Right lobe of liver (tissue), 6 donors: ENCODE data around the gene ZNF280D. TPM values are rescaled to one million over a fixed set of nuclear protein-coding genes. Genes with fewer than 3 reads are reported as not detected.

ENCODE experiments used
- ATAC-seq, 4 donors: fragments of 200-7000 bp; cut with Tn5 transposase; one replicate each; pipeline ENCODE4 v1.9.1; 2020; ENCODE audit warnings: mild to moderate bottlenecking in 4 of 4, moderate library complexity in 4 of 4
- DNase-seq, 3 donors: peaks; one replicate each; pipeline ENCODE4 v3.0.0-alpha.2; 2020
- H3K27ac ChIP-seq, 3 donors: fragments of 200-600 bp; one replicate each; pipeline ENCODE4 v1.8.0; 2022
- H3K27me3 ChIP-seq, 2 donors: fragments of 200-600 bp; one replicate each; pipeline ENCODE4 v1.8.0; 2022
- H3K36me3 ChIP-seq, 4 donors: fragments of 200-600 bp; sonication (generic) in 1 of 4; one replicate each; pipeline versions ENCODE4 v1.5.1 to v1.8.0; 2017 to 2022; ENCODE audit warnings: control low read depth in 1 of 4
- H3K4me1 ChIP-seq, 4 donors: fragments of 200-600 bp; sonication (generic) in 1 of 4; one replicate each; pipeline versions ENCODE4 v1.5.1 to v1.8.0; 2017 to 2022; ENCODE audit warnings: control low read depth in 1 of 4
- H3K4me3 ChIP-seq, 3 donors: fragments of 200-600 bp; one replicate each; pipeline ENCODE4 v1.8.0; 2022
- H3K9me3 ChIP-seq, 4 donors: fragments of 200-600 bp; sonication (generic) in 1 of 4; one replicate each; pipeline versions ENCODE4 v1.5.1 to v1.8.0; 2017 to 2022; ENCODE audit warnings: control low read depth in 1 of 4
- CTCF ChIP-seq, 4 donors: fragments of 200-600 bp in 3 of 4; fragments of 450-650 bp in 1 of 4; IDR thresholded peaks; one replicate each; pipeline versions ENCODE4 v1.5.1 to v1.8.0; 2016 to 2022; ENCODE audit warnings: antibody characterized with exemption in 4 of 4, mild to moderate bottlenecking in 2 of 4
- POLR2A ChIP-seq: fragments of 450-650 bp; IDR thresholded peaks from one replicate; pipeline ENCODE4 v1.6.1; 2017; ENCODE audit warnings: antibody characterized with exemption, mild to moderate bottlenecking
- WGBS: methylation state at CpG from one replicate; pipeline ENCODE4 v1.1.6; 2018; ENCODE audit warnings: low coverage, low lambda C conversion rate; ENCODE audit not compliant: insufficient coverage; ENCODE audit errors: missing lambda C conversion rate; 5-methylcytosine and 5-hydroxymethylcytosine counted together
- intact Hi-C, 2 donors: fragments of 100-400 bp; cut with DNase I; formaldehyde crosslinking; loops; one replicate each; pipeline versions ENCODE4 v1.11.2 to v1.14.1; 2022
- total RNA-seq, 6 experiments: library from RNA; depleted of rRNA in 2 of 6; stranded (reverse); fragments of >200 nt in 2 of 6; fragmentation: NEBNext Ultra II Directional in 3 of 6; extraction: Animal tissue kit (Norgen Biotek cat#: 25700) in 3 of 6; gene quantifications; one replicate each; pipeline versions ENCODE4 v1.1.0 to v1.2.4, GENCODE V29; 2016 to 2023
- donor health status: DM: no; HTN: yes; CAD: no.
- donor health status: DM: no; HTN: no; CAD: no.
- donor health status: DM: no; HTN: no; CAD: no.
- donor health status: DM: no; HTN: yes; CAD: no.
- donor health status: DM: no; HTN: yes; CAD: no.

ZNF280D gene
- total RNA-seq, 6 experiments from 2014 or later = 18.2 to 34.0 (median 18.7) TPM

GRCh38 chr15:56778761-56779160, 45.5 kb upstream of the ZNF280D start:
- TF ChIP-seq POLR2A (no peak), CTCF (IDR thresholded peaks at IDR 0.05) (no peak)
- peak overlapping the region in 2 of 3 donors; percentile 30 to 62 for H3K27ac ChIP-seq

GRCh38 chr15:56776839-56777238, 43.5 kb upstream of the ZNF280D start:
- ATAC-seq = no peak
- Histone ChIP-seq H3K9me3 (no peaks in the 10 kb centered on the region), H3K27ac (no peak overlapping the region), H3K36me3 (no peaks in the 10 kb centered on the region), H3K4me3 (no peak overlapping the region), H3K27me3 (no peaks in the 10 kb centered on the region), H3K4me1 (peaks cover 0 to 29% (median 2%) of the 10 kb centered on the region in 4 donors)
- WGBS = 80% methylated on average over 3 of the region's 3 CpGs
- intact Hi-C loops = no loop called here
- TF ChIP-seq CTCF (IDR thresholded peaks at IDR 0.05) (no peak), POLR2A (no peak)
- DNase-seq = no peak

More at GRCh38 chr15:56778761-56779160, 45.5 kb upstream of the ZNF280D start:
- no peaks in the 10 kb centered on the region for H3K36me3 ChIP-seq
- no peak for DNase-seq
- intact Hi-C loops = no loop called here
- ATAC-seq = peak; percentile 21 to 69 (median 54)
- no peak overlapping the region for H3K4me3 ChIP-seq
- no peaks in the 10 kb centered on the region for H3K27me3 ChIP-seq
- H3K9me3 ChIP-seq = no peaks in the 10 kb centered on the region
- whole genome bisulfite sequencing = 67% methylated on average over 1 of the region's 2 CpGs
- H3K4me1 ChIP-seq = peaks cover 0 to 21% (median 2%) of the 10 kb centered on the region in 4 donors

GRCh38 chr15:56775641-56776040, 42.3 kb upstream of the ZNF280D start:
- Histone ChIP-seq H3K4me3 (no peak overlapping the region), H3K27me3 (no peaks in the 10 kb centered on the region), H3K4me1 (peaks cover 0 to 28% (median 2%) of the 10 kb centered on the region in 4 donors), H3K9me3 (no peaks in the 10 kb centered on the region), H3K36me3 (no peaks in the 10 kb centered on the region), H3K27ac (no peak overlapping the region)
- intact Hi-C loops = no loop called here
- DNase-seq = no peak
- no peak for ATAC-seq
- WGBS = 73% methylated on average over 1 of the region's 1 CpG
- TF ChIP-seq POLR2A (no peak), CTCF (IDR thresholded peaks at IDR 0.05) (no peak)

GRCh38 chr15:56774356-56774755, 41.0 kb upstream of the ZNF280D start:
- WGBS = 75% methylated on average over 2 of the region's 2 CpGs
- Histone ChIP-seq H3K4me1 (peaks cover 0 to 31% (median under 1%) of the 10 kb centered on the region in 4 donors), H3K4me3 (no peak overlapping the region), H3K27me3 (no peaks in the 10 kb centered on the region), H3K36me3 (no peaks in the 10 kb centered on the region), H3K27ac (no peak overlapping the region), H3K9me3 (no peaks in the 10 kb centered on the region)
- no peak for TF ChIP-seq POLR2A
- TF ChIP-seq CTCF (IDR thresholded peaks at IDR 0.05) = no peak
- no peak for ATAC-seq
- intact Hi-C loops = no loop called here
- no peak for DNase-seq
